CD4-positive, alpha-beta T cell treated with Interleukin-15 for 1 hour (primary cell): ENCODE measurements around the gene KCNK17.

Experiments
- DNase-seq: peaks from one replicate; pipeline ENCODE4 v3.0.0-alpha.2; 2020

Gene KCNK17

DNA sequence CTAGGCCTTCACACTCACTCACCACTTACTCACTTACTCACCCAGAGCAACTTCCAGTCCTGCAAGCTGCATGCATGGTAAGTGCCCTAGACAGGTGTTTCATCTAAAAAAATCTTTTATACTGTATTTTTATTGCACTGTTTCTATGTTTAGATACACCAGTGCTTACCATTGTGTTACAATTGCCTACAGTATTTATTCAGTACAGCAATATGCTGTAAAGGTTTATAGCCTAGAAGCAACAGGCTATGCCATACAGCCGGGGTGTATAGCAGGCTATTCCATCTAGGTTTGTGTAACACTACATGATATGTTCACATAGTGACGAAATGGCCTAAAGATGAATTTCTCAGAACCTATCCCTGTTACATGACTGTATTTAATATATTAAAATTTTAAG, 47.8 kb downstream of the KCNK17 start:
- no peak for DNase-seq

DNA sequence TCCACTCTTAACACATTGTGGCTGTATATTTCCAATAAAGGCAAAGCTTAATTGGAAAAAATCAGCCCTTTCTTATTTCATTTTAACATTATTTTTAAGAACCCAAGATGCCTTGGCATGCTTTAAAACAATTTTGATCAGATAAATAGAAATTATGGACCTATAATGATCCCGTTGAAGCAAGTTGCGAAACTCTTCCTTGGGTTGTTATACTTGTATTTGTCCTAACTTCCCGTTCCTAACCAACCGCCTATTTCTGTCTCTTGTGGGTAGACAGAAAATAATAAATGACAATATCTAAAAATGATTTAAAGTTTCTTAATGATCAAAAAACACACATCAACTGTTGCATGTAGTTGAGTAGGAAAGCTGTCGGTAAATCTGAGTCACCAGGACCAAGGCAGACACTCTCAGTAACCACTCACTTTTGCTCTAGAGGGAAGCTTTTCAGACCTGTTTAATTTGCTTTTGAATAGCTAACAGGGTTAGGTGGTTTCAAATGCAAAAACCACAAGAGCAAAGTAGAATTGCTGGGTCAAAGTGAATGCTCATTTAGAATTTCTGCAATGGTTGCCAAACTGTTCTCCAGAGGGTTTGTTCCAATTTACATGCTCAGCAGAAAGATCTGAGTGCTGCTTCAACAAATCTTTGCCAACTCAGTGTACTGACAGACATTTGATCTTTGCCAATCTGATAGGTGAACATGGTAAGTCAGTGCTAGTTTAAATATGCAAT, 50.7 kb downstream of the KCNK17 start:
- DNase-seq = no peak

- DNase-seq = no peak
Observed at GRCh38 chr6:39261751-39262150, 52.5 kb downstream of the KCNK17 start.

DNA sequence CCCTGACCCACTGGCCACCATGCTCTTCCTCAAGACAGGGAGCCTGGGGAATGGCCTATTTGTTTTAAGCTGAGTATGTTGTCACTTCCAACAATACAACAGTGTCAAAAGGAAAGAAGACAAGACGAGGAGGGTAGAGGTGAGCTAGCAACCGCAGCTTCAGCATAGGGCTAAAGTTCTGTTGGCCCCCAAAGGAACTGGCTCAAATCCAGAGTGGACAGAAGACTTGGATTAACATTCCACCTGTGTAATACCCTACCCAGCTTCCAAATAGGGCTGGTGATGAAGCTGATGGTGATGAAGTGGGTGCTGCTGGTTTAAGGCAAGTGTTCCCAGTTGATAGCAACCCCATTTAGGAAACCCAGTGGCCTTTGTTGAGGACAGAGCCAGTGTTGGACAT, 53.3 kb downstream of the KCNK17 start:
- DNase-seq = no peak

DNA sequence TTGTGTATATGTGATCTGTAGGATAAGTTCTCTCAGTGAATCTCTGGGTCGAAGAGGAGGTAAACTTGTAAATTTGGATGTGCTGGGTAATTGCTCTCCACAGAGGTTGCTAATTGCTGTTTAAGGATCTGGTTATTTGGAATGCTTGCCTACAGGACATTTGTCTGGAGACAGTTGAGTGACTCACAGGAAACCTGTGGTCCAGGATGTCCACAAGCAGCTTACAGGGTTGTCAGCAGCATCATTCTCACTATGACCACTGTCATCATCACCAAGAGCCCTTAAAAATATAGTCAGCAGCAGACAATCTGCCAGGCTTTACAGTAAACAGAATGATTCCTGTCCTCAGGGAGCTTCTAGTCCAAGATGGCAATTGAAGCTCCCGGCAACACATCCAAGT, 53.8 kb downstream of the KCNK17 start:
- DNase-seq = no peak

DNA sequence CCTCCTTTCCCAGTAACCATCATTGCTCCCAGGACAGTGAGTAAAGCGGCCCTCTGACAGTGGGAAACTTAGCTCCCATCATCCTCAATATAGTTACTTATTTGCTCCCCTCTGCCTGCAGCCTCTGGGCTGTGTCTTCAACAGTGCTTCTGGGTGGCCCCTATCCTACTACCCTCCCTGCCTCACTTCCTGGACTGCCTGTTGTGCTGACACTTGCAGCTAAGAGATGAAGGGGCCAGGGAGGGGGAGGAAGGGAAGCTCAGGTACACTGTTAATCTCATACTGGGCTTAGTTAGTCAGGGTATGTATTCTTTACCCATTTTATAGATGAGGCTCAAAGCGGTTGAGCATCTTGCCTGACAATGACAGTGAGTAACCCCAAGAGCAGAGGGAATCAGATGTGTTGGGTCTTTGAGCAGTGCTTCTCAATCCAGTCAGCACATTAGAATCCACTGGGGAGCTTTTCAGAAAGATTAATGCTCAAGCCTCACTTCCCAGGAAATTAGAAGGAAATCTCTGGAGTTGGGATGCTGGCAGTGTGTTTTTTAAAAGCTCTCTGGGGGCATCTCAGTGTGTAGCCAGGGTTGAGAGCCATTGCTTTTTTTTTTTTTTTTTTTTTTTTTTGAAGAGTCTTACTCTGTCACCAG, 57.8 kb downstream of the KCNK17 start:
- no peak for DNase-seq

GRCh38 chr6:39254999-39255535, 59.2 kb downstream of the KCNK17 start:
- DNase-seq = no peak

DNA sequence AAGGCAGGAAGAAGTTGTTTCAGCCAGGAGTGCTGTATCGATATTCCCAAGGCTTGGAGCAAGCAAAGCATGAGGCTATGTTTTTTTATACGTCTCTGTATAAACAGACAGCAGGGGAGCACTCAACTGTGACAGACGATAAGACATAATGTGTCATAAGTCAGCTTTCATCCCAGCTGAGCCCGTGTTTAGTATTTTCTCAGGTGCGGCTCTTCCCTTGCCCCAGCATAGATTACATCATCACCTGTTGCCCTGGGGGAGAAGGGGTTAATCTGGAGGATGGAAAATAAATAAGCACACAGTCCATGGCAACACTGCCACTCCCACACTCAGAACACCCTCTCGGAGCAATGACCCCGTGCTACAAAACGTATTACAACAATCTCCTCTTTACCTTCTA, 62.8 kb downstream of the KCNK17 start:
- DNase-seq = no peak

GRCh38 chr6:39250507-39250906, 63.7 kb downstream of the KCNK17 start:
- DNase-seq = no peak

GRCh38 chr6:39249278-39249677, 64.9 kb downstream of the KCNK17 start:
- no peak for DNase-seq
